ENCODE measurements around the gene FAT3. TPM values are rescaled to one million over a fixed set of nuclear protein-coding genes. Genes with fewer than 3 reads are reported as not detected.

Gene FAT3
- total RNA-seq (2014; rRNA removed; shearing (Covaris generic)), result 0.04 and 0.08 TPM in 2 replicates

DNA sequence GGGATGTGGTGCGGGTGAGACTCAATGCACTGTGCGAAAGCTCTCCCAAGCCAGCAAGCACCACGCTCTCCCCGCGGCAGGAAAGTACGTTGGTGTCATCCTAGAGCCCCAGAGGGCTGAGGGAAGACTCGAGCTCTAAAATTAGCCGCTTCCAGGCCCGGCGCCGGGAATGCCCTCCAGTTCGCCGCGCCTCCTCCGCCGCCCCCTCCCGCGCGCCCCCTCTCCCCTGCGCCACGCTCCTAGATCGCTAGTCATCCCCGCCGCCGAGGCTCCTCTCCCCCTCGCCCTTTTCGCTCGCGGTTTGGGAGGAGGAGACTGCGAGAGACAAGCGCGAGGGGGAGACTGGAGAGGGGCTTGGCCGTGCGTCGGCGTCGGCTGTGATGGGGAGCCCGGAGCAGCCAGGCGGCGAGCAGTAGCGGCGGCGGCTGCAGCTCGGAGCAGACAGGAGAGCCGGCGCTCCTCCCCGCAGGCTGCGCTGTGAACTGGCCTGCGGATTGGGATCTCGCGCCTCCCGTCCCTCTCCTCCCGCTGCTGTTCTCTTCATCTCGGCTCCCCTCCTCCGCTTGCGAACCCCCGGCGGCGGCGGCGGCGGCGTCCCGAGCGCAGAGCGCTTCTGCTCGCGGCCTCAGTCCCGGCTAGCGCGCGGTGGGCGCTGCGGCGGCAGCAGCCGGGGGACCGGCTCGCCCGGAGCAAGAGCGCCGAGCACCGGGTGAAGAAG lies at the start of gene FAT3:
Gene FAT3, plus strand, starts transcription at position 412 of the 718 bp plus-strand sequence. CDS start 127,295 bp downstream, outside the sequence.
- DNase-seq (ENCODE audit: low spot score), result no peak

DNA sequence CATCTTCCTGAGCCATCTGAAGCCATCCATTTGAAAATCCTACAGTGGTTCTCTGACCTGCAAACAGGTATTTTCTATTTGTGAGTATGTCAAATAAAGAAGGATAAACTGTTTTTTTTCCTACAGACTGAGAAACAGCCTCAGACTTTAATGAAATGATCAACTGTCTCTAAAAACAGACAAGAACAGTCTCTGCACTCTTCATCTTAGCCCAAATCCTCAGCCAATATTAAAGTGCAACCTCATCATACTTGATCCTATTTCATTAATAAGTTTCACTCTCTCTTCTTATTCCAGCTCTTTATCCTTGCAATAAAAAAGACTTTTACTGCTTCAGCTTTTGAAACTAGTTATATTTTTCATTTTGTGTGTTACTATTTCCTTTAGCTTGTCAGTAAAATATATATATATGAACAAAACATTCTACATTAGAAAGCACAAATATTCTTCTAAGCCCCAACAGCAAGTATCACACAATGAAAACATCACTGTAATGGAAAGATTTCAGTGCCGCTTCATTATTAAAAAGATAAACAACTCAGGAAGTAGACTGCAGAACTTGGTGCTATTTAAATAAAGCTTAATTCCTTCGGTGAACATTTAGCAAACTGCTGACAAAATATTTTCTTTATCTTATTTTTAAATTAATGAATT lies 45.5 kb upstream of the FAT3 start:
- no peak for DNase-seq (ENCODE audit: low spot score)

DNA sequence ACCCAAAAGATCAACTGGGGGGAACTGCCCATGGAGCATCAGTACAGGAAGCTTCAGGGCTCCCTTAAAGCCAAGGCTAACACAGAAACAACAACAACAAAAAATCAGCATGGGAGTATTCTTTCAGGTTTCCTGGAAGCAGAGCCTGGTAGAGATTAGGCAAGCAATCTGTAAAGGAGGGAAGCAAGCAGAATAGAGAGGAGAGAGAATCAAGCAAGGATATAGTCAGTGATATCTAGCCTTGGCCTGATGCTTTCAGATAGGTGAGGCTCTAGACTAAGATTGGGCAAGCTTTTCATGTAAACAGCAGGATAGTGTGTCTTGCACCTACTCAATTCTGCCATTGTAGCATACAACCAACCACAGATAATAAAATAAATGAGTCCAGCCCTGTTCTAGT lies 44.4 kb upstream of the FAT3 start:
- no peak for DNase-seq (ENCODE audit: low spot score)

DNA sequence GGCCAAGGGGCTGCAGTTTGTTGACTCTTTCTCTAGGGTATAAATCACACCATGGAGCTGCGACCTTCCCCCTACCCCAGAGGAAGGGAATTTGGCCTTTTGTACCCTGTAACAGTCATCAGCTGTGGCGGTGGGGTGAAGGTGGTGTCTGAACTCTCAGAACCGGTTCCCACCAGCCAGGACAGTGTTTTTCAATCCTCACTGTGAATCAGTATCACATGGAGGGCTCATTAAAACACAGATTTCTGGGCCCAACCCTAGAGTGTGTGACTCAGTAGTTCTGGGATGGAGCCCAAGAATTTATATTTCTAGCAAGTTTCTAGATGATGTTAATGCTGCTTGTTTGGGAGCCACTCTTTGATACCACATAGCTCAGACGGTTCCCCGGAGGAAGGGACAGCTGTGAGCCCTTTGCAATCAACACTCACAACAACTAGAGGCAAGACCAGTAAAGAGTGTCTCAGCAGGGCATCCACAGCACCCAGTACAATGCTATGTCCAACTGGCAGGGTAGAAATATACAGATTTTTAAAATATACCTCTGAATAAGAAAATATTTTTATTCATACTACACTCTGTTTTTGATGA lies 43.9 kb upstream of the FAT3 start:
- DNase-seq (ENCODE audit: low spot score), result no peak

DNA sequence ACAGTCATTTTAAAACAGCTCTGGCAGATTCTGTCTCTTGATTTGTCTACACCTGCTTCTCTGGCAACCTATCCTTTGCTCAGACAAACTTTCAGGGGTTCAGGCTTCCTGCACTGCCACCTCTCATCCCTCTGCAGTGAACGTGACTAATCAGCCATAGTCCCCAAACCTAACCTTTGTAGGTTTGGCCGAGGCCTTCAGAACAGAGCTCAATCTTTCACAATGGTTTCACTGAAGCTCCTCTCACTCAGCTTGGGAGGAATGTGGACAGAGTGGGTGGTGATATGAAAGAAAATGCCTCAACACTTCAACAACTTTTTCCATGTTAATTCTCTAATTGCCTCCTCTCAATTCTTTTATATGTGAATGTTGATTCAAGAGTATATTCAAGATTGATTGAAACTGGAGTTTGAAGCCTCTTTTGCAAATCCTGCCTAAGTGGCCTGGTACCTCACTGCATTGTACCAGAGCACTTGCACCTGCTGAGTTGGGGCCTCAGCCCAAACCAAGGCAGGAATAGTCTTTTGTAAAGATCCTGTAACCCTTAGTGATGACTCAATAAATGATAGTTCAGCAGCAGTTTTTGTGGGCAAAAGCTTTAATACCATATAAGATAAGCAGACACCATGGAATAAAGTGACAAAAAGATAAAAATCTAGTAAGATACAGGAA lies 33.9 kb upstream of the FAT3 start:
- DNase-seq (ENCODE audit: low spot score), result no peak

DNA sequence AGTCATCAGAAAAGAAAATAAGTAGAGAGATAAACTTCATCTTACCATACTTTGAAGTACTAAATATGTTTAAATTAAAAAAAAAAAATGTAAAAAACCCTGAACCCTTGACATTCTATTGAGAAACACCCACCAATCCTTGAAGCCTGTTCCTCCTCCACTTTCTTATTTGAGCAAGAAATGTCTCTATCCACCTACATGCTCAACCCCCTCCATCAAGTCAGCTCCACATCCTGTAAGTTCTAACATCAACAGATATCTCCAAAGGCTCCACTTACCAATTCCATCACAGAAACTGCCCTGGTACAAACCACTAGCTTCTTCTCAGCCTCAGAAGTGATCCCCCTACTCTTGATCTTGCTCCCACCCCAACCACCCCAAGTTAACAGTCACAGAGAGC lies 32.5 kb upstream of the FAT3 start:
- DNase-seq (ENCODE audit: low spot score), result no peak

DNA sequence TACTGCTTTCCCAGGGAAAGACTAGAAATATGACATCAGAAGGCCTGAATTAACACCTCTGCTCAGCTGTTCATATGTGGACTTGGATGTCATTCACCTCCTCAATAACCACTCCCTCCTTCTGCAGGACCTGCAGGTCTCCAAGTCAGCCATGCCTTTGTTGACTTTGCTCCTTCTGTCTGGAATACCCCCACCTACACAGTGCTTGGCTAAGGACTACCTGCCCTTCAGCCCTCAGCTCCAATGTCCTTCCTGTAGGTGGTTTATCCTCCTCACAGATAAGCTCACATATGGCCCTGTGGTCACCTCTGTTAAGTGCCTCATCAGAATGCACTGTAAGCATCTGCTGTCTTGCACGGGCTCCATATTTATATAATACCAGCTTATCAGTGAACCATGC lies 26.4 kb upstream of the FAT3 start:
- DNase-seq (ENCODE audit: low spot score), result no peak

DNA sequence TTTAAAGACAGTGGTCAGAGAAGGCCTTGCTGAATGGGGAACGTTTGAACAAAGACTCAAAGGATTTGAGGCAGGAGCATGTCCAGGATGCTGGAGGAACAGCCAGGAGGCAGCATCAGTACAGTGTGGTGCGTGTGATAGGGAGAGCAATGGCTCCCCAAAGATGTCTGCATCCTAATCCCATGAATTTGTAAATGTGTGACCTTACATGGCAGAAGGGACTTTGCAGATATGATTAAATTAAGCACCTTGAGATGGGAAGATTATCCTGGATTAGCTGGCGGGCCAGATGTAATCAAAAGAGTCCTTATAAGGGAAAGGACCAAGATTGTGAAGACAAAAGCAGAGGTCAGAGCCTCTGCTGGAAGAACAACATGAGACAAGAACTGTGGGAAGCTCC lies 24.6 kb upstream of the FAT3 start:
- DNase-seq (ENCODE audit: low spot score), result no peak

DNA sequence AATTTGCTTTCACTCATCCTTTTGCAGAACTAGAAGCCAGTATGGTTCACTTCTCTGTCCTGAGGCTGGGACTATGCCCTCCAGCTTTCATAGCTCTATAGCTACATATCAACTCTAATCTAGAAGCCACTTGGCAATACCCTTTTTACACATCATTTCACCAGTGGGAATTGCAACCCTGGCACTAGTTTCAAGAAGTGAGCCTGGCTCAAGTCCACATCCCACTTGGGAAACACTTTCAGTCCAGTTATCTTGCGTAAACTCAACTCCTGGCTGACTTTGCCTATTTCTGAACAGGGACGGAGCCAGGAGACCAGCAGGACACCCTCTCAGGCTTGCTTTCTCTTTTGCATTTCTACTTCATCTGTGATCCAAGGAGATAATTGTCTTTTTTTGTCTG lies 19.9 kb upstream of the FAT3 start:
- no peak for DNase-seq (ENCODE audit: low spot score)

DNA sequence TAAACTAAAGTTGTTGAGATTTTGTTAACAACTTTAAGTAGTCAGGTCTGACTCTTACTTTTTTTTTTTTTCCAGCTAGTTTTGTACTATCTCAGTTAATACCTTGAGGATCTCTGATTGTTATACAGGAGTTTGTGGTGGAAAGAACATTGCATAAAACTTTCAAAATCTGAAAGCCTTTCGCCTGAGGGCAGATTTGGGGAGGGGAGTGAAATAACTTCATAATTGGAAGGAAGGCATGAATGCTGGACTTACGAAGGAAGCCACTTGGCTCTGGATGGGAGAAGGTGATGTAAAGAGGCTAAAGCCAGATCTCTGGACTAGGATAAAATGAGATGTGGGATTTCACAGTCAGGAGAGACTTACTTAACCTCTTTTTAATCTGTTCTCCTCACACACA lies 18.2 kb upstream of the FAT3 start:
- no peak for DNase-seq (ENCODE audit: low spot score)

DNA sequence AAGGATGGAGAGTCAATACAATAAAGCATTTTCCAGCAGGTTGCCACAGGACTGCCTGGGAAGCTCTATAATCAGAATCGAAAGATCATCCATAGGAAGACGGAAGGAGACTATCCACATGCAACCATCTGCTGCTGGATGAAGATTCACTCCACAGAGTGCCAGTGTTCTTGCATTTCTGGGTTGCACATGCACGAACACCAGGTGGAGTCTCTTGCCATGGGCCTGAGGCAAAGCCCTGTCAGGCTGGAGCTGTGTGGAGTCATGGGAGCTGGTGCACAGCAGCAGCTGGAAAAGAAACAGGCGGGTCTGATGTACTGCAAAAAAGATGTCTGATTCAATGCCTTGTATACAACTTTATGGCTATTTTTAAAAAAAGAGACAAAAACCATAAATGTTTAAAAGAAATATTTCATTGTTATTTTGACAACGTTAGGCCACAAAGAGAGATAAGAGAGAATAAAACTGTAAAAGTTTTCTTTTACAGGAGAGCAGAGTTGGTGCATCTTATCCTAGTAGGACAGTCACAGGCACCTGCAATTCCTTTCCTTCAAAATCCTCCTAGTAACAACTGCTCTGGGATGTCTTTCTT lies 12.9 kb upstream of the FAT3 start:
- DNase-seq (ENCODE audit: low spot score), result peak; percentile 37

DNA sequence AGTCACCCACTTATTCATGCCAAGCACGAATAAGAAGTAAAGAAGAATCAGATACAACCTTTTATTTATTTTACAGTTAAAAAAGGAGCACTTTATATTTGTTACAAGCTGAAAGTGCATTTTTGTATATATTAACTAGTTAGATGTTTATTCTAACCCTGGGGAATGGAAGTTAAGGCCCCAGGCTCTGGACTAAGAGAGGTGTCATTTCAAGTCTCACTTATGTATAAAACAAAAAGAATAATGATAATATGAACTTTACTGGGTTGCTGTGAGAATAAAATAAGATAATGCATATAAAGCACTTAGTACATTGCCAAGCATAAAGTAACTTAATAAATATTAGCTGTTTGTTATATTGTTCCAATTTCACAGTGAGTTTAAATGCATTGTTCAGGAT lies 12.1 kb upstream of the FAT3 start:
- no peak for DNase-seq (ENCODE audit: low spot score)

DNA sequence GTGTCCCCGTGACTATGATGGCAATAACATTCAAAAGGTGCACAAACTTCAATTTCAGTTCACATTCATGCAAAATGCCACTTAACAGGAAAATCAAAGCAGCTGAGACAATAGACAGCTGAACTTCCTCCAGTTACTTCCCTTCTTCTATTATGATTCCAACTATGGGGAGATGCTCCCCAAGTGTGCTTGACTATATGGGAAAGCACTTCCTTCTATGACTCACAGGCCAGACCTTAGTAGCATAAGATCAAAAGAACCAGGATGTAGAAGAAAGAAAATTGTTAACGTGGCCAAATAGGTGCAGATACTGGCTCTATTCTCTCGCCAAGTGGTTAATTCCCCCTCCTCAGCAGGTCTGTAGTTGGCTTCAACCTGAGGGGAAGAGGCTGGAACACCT lies 7.8 kb upstream of the FAT3 start:
- DNase-seq (ENCODE audit: low spot score), result no peak

DNA sequence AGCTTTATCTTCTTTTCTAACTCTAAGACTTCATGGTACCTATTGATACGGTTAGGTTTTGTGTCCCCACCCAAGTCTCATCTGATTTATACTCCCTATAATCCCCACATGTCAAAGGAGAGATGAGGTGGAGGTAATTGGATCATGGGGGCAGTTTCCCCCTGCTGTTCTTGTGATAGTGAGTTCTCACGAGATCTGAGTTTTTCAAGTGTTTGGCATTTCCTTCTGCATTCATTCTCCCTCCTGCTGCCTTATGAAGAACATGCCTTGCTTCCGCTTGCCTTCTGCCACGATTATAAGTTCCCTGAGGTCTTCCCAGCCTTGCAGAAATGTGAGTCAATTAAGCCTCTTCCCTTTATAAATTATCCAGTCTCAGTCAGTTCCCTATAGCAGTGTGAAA lies 5.1 kb upstream of the FAT3 start:
- no peak for DNase-seq (ENCODE audit: low spot score)

DNA sequence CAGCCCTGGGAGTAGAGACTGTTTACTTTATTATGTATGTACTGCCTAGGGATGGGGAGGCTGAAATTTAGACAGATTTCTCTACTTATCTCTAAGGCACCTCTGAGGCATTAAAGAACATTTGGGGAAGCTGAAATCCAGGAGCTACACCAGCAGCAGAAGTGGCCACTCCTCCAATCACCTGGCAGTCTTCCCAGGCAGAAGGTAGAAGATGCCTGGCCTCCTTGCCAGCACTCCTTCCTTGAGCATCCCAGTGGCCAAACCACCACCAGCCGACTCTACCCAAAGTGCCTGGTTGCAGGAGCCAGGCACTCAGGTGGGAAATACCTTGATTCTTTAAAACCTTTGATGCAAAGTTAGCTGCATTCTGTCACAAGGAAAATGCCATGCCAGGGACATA lies 1.9 kb upstream of the FAT3 start:
- DNase-seq (ENCODE audit: low spot score), result no peak

DNA sequence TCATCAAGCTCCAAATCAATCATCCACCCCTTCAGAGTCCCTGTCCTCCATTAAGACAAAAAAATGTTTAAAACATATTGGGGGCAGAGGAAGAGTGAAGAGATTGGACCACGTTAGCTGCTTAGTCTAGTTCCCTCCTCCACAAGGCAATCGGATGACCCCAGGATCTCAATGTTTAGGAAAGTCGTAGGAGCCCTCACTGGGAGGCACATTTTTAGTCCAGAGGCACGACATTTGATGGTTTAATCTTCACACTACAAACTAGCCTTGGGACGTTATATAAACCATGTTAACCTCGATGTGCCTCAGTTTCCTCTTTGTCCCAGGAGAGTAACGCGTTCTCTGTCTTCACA lies 588 bp upstream of the FAT3 start:
- DNase-seq (ENCODE audit: low spot score), result no peak

DNA sequence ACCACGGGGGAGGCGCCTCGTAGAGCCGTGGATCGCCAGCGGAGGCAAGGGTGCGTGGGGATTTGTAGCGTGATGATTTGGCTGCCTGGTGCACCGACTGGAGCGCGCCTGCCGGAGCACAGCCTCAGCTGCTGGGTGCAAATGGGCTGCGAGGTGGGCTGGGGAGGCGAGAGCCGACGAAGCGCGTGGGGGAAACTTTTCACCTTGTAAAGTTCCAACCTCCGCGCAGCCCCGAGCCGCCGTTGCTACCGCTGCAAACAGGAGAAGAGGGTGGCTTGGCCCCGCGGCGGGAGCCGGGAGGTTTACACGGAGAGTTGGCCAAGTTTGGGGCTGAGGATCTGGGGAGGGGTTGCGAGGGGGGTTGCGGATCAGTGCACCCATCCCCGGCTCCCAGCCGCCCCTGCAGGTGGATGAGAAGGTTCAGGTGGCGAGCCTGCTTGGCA lies 528 bp downstream of the FAT3 start:
- no peak for DNase-seq (ENCODE audit: low spot score)

DNA sequence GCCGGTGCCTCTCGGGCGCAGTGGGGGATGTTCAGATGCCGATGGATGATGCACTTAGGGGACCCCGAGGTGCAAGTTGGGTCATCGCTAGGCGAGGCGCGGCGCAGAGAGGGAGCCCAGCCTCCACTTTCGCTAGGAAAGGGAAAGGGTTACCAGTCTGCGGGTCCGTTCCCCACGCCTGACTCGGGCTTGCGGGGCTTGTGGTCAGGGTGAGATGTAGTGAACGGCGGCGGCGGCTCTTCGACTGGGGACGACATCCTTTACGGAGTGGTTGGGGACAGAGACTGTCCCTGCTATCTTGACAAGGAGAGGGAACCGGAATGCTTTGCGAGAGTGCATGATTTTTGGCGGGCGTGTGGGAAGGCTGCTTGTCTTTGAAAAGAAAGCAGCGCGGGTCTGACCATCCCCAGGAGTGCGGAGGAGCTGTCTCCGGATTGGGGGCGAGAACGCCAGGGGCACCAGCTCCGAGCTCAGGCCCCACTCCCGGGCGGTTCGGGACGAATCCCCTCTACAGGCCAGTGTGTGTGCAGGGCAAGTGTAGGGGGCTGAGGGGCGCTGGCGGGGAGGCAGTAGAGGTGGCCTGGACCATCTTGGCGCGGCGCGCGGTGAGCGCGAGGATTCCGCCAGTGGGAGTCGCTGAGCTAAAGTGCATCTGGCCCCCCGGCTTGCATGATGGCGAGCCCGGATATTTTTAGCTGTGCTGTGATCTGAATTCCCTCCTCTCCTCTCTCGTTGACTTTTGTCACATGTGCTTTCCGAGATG lies 1.1 kb downstream of the FAT3 start:
- DNase-seq (ENCODE audit: low spot score), result no peak

DNA sequence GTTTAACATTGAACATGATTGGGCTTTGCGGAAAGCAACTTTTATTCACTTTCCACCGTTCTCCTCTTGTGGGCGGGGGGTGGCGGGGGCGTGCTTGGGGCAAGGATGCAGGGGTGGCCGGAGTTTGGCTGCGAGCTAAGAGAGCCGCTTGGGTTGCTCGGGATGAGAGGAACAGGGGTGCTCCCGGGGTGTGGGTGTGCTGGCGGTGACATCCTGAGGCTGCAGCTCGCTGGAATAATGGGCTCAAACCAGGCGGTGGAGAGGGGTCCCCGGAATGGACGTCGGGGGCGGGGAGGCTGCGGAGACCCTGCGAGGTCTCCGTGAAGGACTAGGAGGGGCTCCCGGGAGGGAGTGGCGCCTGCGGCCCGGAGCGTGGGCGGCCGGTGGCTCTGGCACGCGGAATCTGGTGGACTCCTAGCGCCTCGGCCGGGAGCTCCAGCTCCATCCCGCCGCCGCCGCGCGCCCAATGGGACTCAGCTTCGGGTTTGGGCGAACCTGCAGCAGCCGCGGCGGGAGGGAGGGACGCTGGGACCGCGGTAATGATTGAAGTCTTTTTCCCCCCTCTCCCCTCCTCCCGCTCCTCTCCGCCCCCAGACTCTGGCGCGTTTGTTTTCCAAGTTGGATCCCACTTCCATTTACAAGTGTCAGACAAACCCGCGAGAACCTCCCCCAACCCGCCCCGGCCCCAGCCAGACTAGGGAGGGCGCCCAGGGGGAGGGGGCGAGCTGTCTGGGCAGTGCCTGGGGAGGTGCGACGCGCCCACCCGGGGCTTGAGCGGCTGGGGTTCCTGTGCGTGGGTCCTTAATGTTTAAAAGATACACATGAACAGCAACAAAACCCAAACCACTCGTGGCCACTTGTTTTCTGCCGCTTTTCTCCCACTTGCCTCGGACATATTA lies 2.0 kb downstream of the FAT3 start:
- no peak for DNase-seq (ENCODE audit: low spot score)

DNA sequence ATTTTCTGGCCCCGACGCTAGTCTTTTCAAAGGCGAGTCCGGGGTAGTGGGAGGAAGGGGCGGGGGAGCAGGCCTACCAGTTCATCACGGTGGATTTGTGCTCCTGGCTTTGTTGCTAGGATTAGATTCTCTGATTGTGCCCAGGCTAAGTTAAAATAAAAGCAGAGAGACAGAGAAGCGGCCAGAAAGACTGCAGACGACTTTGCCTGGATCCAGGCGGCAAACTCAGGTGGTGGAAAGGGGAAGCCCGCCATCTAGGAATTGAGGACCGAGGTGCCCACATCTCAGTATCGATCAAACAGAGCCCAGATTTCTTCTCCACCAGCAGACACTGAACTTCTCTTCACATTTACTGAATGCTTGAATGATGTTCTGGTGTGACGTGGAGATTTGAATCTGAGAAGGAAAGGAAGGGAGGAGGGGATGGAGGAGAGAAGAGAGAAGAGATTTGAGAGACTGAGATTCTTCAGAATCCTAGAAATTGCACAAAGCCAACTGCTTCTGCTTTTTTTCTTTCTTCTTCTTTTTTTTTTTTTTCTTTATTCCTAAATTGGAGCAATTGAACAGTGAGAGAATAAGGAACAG lies 2.7 kb downstream of the FAT3 start:
- no peak for DNase-seq (ENCODE audit: low spot score)

Data from H4 (cell line).